ENCODE measurements around the gene MARCHF3. TPM values are rescaled to one million over a fixed set of nuclear protein-coding genes. Genes with fewer than 3 reads are reported as not detected.

The MARCHF3 gene
- polyA plus RNA-seq, 1 donor from 2014 or later, result 3.9 TPM

DNA sequence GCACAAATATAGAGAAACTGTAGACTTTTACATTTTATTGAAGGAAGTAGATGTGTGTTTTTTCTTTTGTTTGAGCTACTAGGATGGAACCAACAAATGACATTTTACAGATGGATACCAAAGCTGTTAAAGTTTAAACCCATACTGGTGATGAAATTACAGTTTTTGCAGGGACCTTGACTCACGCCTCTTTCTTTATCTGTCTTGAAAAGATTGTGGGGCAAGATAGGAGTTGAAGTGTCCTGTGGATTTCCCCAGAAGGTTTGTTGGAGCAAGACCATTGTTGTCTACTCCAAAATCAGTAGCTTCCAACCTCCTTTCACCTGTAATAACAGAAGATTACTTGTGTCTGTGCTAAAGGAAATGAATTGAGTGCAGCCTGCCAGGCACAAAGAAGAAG is 47.0 kb upstream of the MARCHF3 start:
- Histone ChIP-seq H3K4me2 (ENCODE audit: low read length) (no peak overlapping the region), H3K27me3 (ENCODE audit: insufficient read depth, low read depth, low read length) (no peaks in the 10 kb centered on the region), H3K9ac (ENCODE audit: low read length) (no peak overlapping the region), H3F3A (ENCODE audit: insufficient read depth, low read length, poor library complexity, severe bottlenecking) (no peaks in the 10 kb centered on the region), H3K9me2 (ENCODE audit: insufficient read depth, low read length) (no peaks in the 10 kb centered on the region), H4K20me1 (ENCODE audit: insufficient read depth) (no peaks in the 10 kb centered on the region), H3K4me3 (ENCODE audit: low read length) (no peak overlapping the region), H3K27ac (ENCODE audit: low read length) (no peak overlapping the region), H2AFZ (ENCODE audit: low read depth, low read length) (no peak overlapping the region), H3K9me3 (ENCODE audit: low read length) (no peaks in the 10 kb centered on the region), H3K36me3 (ENCODE audit: insufficient read depth, low read length) (no peaks in the 10 kb centered on the region), H3K79me2 (replicated peaks; ENCODE audit: insufficient read depth, low read length) (no peaks in the 10 kb centered on the region)
- TF ChIP-seq SMC3 (conservative IDR thresholded peaks at IDR 0.05; ENCODE audit: poor library complexity), result no peak
- no peak for TF ChIP-seq TAF1 (IDR thresholded peaks at IDR 0.05; ENCODE audit: low read depth)
- TF ChIP-seq, protein P1, sequence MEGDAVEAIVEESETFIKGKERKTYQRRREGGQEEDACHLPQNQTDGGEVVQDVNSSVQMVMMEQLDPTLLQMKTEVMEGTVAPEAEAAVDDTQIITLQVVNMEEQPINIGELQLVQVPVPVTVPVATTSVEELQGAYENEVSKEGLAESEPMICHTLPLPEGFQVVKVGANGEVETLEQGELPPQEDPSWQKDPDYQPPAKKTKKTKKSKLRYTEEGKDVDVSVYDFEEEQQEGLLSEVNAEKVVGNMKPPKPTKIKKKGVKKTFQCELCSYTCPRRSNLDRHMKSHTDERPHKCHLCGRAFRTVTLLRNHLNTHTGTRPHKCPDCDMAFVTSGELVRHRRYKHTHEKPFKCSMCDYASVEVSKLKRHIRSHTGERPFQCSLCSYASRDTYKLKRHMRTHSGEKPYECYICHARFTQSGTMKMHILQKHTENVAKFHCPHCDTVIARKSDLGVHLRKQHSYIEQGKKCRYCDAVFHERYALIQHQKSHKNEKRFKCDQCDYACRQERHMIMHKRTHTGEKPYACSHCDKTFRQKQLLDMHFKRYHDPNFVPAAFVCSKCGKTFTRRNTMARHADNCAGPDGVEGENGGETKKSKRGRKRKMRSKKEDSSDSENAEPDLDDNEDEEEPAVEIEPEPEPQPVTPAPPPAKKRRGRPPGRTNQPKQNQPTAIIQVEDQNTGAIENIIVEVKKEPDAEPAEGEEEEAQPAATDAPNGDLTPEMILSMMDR (IDR thresholded peaks at IDR 0.05; ENCODE audit: poor library complexity, severe bottlenecking), result no peak
- no peak for TF ChIP-seq MXI1 (conservative IDR thresholded peaks at IDR 0.05; ENCODE audit: poor library complexity, severe bottlenecking)
- TF ChIP-seq POLR2AphosphoS5 (IDR thresholded peaks at IDR 0.05), result no peak
- TF ChIP-seq RAD21 (conservative IDR thresholded peaks at IDR 0.05), result no peak
- TF ChIP-seq REST (IDR thresholded peaks at IDR 0.05; ENCODE audit: borderline replicate concordance), result no peak
- TF ChIP-seq EZH2 (IDR thresholded peaks at IDR 0.05; ENCODE audit: borderline replicate concordance, insufficient read depth, low read length, poor library complexity, severe bottlenecking), result no peak
- TF ChIP-seq EP300 (conservative IDR thresholded peaks at IDR 0.05; ENCODE audit: poor library complexity, severe bottlenecking), result no peak

GRCh38 chr5:127076315-127077129 is 46.2 kb upstream of the MARCHF3 start:
- Histone ChIP-seq H3K36me3 (ENCODE audit: insufficient read depth, low read length) (no peaks in the 10 kb centered on the region), H2AFZ (ENCODE audit: low read depth, low read length) (no peak overlapping the region), H3K4me3 (ENCODE audit: low read length) (no peak overlapping the region), H3K9me3 (ENCODE audit: low read length) (no peaks in the 10 kb centered on the region), H3K4me2 (ENCODE audit: low read length) (no peak overlapping the region), H3K79me2 (replicated peaks; ENCODE audit: insufficient read depth, low read length) (no peaks in the 10 kb centered on the region), H3K9me2 (ENCODE audit: insufficient read depth, low read length) (no peaks in the 10 kb centered on the region), H3K9ac (ENCODE audit: low read length) (no peak overlapping the region), H3K27me3 (ENCODE audit: insufficient read depth, low read depth, low read length) (no peaks in the 10 kb centered on the region), H4K20me1 (ENCODE audit: insufficient read depth) (no peaks in the 10 kb centered on the region), H3K27ac (ENCODE audit: low read length) (no peak overlapping the region), H3F3A (ENCODE audit: insufficient read depth, low read length, poor library complexity, severe bottlenecking) (no peaks in the 10 kb centered on the region)
- TF ChIP-seq REST (IDR thresholded peaks at IDR 0.05; ENCODE audit: borderline replicate concordance), result no peak
- TF ChIP-seq MXI1 (conservative IDR thresholded peaks at IDR 0.05; ENCODE audit: poor library complexity, severe bottlenecking), result no peak
- TF ChIP-seq EP300 (conservative IDR thresholded peaks at IDR 0.05; ENCODE audit: poor library complexity, severe bottlenecking), result no peak
- no peak for TF ChIP-seq RAD21 (conservative IDR thresholded peaks at IDR 0.05)
- TF ChIP-seq, protein P1 (IDR thresholded peaks at IDR 0.05; ENCODE audit: poor library complexity, severe bottlenecking), result no peak

All from neural cell (in vitro differentiated cells).